TTC549 (cell line): ENCODE data around the gene GRIP2.

Experiments
- FAIRE-seq: peaks from 2 replicates; lab custom pipeline; 2012; peaks lifted over from hg19 to GRCh38; lab: Jason Lieb, UNC

GRIP2 gene

DNA sequence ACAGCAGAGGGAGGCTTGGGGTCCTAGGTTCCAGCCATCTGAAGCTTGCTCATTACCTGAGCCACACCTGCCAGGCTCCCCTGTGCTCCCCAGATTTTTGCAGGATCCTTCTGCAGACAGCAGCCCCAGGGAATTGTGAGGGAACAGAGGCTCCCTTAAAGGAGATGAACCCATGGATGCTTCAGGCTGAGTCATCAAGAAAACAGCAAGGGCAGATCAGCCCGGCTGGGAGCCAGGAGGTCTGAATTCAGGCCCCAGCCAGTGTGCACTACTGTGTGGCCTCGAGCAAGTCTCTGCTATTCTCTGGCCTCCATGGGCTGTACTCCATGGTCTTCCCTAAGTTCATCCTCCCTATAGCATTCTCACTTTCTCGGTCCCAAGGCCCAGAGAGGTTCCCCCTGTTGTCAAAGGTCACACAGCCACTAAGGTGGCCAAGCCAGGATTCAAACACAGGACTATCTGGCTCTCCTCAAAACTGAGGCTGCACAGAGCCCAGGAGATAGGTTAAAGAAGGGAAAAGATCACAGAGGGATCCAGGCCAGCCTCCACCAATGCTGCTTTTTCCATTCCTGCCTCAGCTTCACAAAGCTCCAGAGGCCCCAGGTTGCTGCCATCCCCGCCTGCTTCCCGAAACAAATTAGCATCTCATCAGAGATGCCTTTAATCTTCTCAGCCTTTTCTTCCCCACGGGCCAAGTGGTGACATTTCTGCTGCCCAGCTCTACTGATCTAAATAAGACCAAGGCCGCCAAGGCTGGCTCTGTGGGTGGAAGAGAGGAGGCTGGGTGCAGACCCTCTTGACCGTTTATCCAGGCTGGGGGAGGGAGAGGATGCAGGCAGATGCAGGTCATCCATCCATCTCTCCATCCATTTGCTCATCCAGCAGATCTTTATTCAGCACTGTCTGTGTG, 21.2 kb upstream of the GRIP2 start:
- FAIRE-seq = no peak

DNA sequence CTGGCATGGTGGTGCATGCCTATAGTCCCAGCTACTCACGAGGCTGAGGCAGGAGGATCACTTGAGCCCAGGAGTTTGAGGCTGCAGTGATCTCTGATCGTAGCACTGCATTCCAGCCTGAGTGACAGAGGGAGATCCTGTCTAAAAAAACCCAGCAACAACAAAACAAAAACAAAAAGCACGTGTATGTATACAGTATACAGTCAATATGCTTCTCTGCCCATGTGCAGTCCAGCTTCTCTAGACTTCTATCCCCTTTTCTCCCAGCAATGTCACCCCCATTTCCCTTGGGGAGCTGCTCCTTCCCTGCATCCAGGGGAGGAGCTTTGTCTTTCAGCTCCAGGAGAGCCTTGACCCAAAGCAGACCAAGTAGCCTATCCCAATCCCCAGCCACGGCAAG, 20.0 kb upstream of the GRIP2 start:
- no peak for FAIRE-seq

- no peak for FAIRE-seq
These were observed 17.9 kb upstream of the GRIP2 start for GRCh38 chr3:14558029-14558428.

GRCh38 chr3:14555835-14556234, 15.7 kb upstream of the GRIP2 start:
- no peak for FAIRE-seq

GRCh38 chr3:14554715-14555114, 14.6 kb upstream of the GRIP2 start:
- no peak for FAIRE-seq

- no peak for FAIRE-seq
These were observed 13.7 kb upstream of the GRIP2 start for GRCh38 chr3:14553871-14554270.

GRCh38 chr3:14552717-14553116, 12.6 kb upstream of the GRIP2 start:
- no peak for FAIRE-seq

DNA sequence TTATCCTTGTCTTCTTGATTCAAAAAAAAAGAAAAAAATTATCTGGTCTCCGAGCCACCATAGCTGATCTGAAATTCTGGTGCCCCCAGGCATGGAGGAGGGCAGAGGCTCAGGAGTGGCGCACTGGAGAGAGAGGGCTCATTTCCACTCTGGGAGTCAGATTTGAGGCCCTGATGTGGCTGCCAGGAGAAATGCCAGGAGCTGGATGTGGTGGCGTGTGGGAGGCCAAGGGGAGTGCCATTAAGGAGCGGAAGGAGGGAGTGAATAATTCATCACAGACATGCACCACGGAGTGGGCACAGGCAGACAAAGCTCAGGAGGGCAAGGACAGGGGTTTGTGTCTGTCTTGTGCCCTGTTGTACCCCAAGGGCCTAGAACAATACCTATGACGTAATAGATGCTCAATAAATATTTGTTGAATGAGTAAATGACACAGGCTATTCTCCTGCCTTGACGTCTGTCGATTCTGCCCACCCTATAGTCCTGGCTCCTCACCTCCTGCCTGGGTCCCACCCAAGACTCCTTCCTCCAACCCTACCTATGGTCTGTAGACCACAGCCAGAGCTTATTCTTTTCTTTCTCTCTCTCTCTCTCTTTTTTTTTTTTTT, 12.0 kb upstream of the GRIP2 start:
- FAIRE-seq = no peak

- no peak for FAIRE-seq
These were observed 10.8 kb upstream of the GRIP2 start for GRCh38 chr3:14550651-14551611.

DNA sequence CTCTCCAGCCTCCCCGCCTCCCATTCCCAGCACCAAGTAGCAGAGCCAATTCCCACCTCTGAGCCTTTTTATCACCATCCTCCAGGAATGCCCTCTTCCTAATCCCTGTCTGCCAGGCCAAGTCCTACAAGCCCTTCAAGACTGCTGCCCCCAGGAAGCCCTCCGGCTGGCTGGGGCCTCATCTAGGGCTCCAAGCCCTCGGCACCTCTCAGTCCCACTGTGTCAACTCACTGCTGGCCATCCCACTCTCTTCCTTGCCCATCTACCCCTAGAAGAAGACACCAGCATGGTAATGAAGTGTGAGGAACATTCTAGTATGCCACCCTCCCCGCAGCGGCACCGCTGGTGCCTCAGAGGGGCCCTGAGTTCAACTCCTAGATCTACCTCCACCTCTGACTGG, 10.0 kb upstream of the GRIP2 start:
- FAIRE-seq = no peak

DNA sequence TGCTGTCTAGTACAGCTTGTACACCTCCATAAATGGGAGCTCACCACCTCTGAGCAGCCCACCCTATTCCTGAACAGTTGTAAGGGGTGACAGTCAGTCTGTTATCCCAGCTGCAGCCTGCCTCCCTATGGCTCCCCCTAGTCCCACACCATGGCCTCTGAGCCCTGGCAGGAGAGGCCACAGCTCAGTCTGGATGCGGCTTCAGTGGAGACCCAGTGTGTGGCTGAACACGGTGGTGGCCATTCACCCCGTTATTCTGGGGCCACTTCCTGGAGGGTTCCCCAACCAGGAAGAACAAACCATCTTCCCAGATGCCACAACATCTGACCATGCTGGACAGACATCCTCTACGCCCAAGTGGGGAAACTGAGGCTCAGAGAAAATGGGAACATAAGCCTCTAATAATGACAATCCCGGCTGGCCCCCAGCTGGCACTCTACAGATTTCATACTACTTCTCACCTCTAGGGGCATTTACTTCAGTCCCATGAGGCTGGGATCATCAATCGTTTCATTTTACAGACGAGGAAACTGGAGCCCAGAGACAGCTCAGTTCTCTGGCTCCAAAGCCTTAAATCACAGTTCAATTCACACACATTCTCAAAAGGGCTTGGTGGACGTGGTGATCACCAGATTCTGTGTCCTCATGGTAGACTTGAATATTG, 9.2 kb upstream of the GRIP2 start:
- no peak for FAIRE-seq

DNA sequence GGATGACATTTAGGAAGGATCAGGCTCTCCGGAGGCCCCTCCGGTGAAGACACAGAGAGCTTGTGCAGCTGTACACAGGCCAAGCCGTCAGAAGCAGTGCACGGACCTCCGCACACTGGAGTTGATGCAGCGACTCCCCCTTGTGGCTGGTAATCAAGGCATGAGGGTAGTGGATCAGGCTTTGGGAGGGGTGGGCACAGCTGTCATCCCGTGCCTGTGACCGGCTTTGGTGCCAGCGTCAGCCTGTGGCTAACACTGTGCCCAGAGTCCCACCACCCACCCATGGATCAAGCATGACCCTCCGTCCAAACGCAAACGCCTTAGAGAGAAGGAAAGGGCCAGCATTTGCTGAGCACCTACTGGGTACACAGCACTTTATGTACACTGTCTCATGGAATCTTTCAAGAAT, 8.2 kb upstream of the GRIP2 start:
- FAIRE-seq = no peak

- FAIRE-seq = no peak
These were observed 7.6 kb upstream of the GRIP2 start for GRCh38 chr3:14547693-14548092.

DNA sequence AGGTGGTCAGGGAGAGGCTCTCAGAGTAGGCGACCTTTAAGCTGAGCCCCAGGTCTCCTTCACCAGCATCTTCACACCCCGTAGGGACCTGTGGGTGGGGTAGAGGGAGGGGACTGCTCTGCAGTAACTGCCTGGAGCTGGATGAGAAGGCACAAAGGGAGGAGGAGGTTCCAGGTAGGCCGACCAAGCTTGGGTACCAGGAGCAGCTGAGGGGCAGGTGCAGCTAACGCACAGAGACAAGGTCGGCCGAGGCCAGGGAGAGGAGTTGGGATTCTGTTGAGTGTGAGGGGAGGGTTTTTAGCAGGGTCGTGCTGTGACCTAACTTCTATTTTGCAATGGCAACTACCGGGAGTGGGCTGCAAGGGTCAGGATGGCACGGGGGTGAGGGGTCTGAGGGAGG, 5.9 kb upstream of the GRIP2 start:
- no peak for FAIRE-seq

GRCh38 chr3:14545251-14545635, 5.1 kb upstream of the GRIP2 start:
- FAIRE-seq = no peak

DNA sequence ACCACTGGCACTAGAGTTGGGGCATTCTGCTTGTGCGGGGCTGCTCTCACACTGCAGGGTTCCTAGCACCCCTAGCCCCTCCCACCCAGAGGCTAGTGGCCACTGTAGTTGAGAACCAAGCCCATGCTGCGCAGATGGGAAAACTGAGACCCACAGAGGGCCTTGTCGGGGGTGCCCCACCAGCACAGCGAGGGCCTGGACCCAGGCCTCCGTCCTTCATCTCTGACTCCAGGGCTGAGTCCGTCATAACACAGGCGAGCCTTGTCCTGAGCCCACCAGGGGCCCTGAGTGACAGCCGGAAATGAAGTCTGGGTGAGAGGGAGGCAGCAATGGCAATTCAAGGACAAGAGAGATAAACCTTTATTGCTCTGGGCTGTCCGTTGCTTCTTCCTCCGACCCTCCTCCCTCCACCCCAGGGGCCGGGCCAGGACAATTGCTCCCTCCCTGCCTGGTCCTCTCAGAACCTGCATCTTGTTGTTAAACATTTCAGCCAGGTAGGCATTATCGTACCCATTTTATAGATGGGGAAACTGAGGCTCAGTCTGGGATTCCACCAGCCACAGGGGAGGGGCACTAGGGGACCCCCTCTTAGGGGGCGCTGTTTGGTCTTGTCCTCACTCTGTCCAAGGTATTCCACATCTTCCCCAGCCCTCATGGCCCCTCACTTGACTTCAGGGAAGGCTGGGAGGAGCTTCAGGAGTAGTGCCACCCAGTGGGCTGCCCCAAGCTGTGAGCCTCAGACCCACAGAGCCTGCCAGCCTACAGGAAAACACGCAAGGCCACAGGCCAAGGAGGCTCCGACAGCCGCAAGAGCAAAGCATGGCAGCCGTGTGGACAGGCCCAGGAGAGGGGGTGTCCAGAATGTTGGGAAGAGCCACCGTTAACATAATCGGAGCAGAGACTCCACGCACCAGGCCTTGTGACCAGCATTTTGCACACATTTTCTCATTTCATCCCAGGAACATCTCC, 4.4 kb upstream of the GRIP2 start:
- FAIRE-seq = no peak

DNA sequence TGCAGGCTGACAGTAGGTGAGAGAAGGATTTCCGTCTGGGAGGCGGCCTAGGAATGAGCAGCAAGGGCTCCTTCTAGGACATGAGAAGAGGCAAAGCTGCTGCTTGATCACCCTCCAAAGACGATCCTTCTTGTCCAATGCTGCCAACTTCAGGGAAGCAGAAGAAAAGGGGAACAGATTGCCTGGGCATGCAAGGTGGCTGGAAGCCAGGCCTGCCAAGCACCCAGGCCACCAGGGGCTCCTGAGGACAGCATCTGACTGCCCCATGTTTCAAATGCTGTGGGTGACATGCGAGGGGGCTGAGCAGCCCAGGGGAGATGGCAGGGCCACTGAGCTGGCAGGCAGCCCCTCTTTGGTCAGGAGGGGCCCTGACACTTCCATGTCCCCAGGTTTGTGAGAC, 3.3 kb upstream of the GRIP2 start:
- FAIRE-seq = no peak

GRCh38 chr3:14542656-14543055, 2.5 kb upstream of the GRIP2 start:
- FAIRE-seq = no peak

GRCh38 chr3:14541646-14542045, 1.5 kb upstream of the GRIP2 start:
- no peak for FAIRE-seq

DNA sequence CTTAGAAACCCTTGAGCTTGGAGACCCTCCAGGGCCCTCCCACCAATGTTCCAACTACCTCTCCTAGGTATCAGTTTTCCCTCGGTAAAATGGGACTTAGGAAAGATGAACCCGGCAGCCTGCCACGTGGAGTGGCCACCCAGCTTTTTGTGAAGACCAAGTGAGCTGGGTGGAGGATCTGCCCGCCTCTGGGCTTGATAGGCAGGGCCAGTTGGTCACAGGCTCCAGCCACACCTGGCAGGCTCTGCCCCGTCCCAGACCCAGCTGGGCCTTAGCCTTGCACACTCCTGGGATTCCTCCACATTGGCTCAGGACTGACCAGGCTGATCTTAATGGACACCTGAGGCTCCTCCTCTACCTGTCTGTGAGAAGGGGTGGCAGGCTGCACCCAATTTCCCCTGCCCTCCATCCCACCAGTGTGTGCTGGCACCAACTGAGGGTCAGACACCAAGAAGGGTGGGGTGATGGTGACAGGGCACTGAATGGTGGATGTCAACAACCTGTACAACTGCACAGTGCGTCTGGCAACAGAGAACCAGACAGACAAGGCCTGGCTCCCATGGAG, 761 bp upstream of the GRIP2 start:
- no peak for FAIRE-seq

DNA sequence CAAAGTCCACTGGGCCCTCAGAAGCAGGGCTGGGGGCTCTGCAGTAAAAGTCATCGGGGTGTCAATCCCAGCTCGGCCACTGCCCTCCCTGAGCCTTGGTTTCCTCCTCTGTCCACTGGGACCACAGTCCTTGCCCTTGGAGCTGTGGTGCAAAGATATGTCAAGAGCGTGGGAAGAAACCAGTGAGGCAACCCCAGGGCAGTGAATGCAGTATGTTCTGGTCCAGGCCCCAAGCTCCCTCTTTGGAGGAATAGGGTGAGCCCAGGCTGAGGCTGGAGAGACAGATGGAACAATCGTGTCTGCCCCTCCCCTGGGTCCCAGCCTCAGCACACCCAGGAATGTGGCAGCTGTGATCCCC, 779 bp downstream of the GRIP2 start:
- no peak for FAIRE-seq
